Caco-2 (cell line): Measurements from ENCODE around the gene DOCK2. TPM values are rescaled to one million over a fixed set of nuclear protein-coding genes. Genes with fewer than 3 reads are reported as not detected.

Experiments
- BruUV-seq: library from RNA; stranded (reverse); fragments of 400-500 nt; replicated peaks from 2 replicates; lab custom pipeline; 2021; lab: Mats Ljungman, UMichigan
- CTCF ChIA-PET: fragments of 300-600 bp; sonication (Branson Sonifier 250); formaldehyde crosslinking; loops from one replicate; lab custom pipeline; 2022; ENCODE audit warnings: antibody characterized with exemption; lab: Charles Lee
- POLR2A ChIA-PET: fragments of 300-600 bp; sonication (Branson Sonifier 250); formaldehyde crosslinking; loops from one replicate; lab custom pipeline; 2022; ENCODE audit warnings: antibody characterized with exemption; lab: Charles Lee
- DNase-seq, 2 experiments: peaks; one replicate each; pipeline versions ENCODE4 v3.0.0 to v3.0.0-alpha.2; 2020 to 2022
- H3K27me3 ChIP-seq: replicated peaks from 2 replicates; pipeline ENCODE4 v1.6.0; 2011; ENCODE audit warnings: low read length; ENCODE audit not compliant: control insufficient read depth, insufficient read depth
- H3K36me3 ChIP-seq: 2 replicates; pipeline ENCODE4 v1.5.1; 2011; ENCODE audit warnings: low read length; ENCODE audit not compliant: control insufficient read depth, insufficient read depth
- H3K4me1 ChIP-seq: fragments of 250-450 bp; sonication (Bioruptor Pico); 2 replicates; pipeline ENCODE4 v1.5.1; 2020; ENCODE audit warnings: mild to moderate bottlenecking
- H3K4me3 ChIP-seq: 2 replicates; pipeline ENCODE4 v1.5.1; 2011; ENCODE audit warnings: low read depth, mild to moderate bottlenecking, control low read depth, low read length
- H3K9me3 ChIP-seq: fragments of 250-450 bp; sonication (Bioruptor Pico); 2 replicates; pipeline ENCODE4 v1.5.1; 2020; ENCODE audit warnings: mild to moderate bottlenecking, moderate library complexity
- H3K27ac Mint-ChIP-seq: one replicate; pipeline ENCODE4 v1.8.0; 2022; ENCODE audit warnings: mixed read lengths; ENCODE audit not compliant: unreplicated experiment
- H3K27me3 Mint-ChIP-seq: one replicate; pipeline ENCODE4 v1.8.0; 2022; ENCODE audit warnings: mixed read lengths; ENCODE audit not compliant: insufficient read depth, unreplicated experiment
- H3K36me3 Mint-ChIP-seq: one replicate; pipeline ENCODE4 v1.8.0; 2022; ENCODE audit warnings: mild to moderate bottlenecking, mixed read lengths; ENCODE audit not compliant: insufficient read depth, unreplicated experiment
- H3K4me1 Mint-ChIP-seq: one replicate; pipeline ENCODE4 v1.8.0; 2022; ENCODE audit warnings: low read depth, mixed read lengths; ENCODE audit not compliant: unreplicated experiment
- H3K4me3 Mint-ChIP-seq: one replicate; pipeline ENCODE4 v1.8.0; 2022; ENCODE audit warnings: mild to moderate bottlenecking, moderate library complexity, mixed read lengths; ENCODE audit not compliant: unreplicated experiment
- H3K9me3 Mint-ChIP-seq: one replicate; pipeline ENCODE4 v1.8.0; 2022; ENCODE audit warnings: mixed read lengths; ENCODE audit not compliant: unreplicated experiment
- intact Hi-C: fragments of 100-400 bp; cut with micrococcal nuclease; formaldehyde crosslinking; loops from one replicate; pipeline ENCODE4 v1.10.0; 2022; ENCODE audit not compliant: unreplicated experiment
- total RNA-seq: library from RNA; stranded (reverse); gene quantifications from 2 replicates; pipeline ENCODE4 v1.2.3, GENCODE V29; 2022
- TF ChIP-seq, protein P1 (sequence below), 2 experiments: fragments of 200-600 bp in 1 of 2; IDR thresholded peaks; 1 replicate in 1 of 2; 2 replicates in 1 of 2; pipeline versions ENCODE4 v1.5.1 to v1.8.0; 2011 to 2022; ENCODE audit warnings: antibody characterized with exemption in 1 of 2, control low read depth in 1 of 2, inconsistent platforms in 1 of 2, low read depth in 1 of 2, low read length in 1 of 2, mild to moderate bottlenecking in 1 of 2, moderate library complexity in 1 of 2; ENCODE audit not compliant: insufficient read depth in 1 of 2, severe bottlenecking in 1 of 2, unreplicated experiment in 1 of 2

Gene DOCK2
- total RNA-seq, 1 experiment from 2014 or later: 0.09 TPM

DNA sequence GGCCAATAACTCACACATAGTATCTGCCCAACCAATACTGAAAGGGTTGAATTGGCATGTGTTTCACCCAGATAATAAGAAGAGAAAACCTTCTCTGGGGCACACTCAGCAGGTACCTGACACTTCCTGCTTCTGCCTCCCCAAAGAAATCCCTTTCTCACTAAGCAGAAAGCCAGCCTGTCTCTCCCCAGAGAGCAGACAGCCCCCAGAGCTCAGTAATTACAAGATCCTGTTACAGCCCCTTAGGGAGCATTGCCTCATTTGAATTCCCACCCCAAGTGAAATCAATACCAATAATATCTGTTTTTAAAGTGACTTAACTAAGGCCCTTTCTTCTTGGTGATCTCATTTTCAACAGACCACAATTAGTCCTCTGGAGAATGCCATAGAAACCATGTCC, 430.1 kb downstream of the DOCK2 start:
- no peak overlapping the region for H3K4me3 Mint-ChIP-seq
- no peaks in the 10 kb centered on the region for H3K36me3 Mint-ChIP-seq
- H3K27ac Mint-ChIP-seq: no peak overlapping the region
- POLR2A ChIA-PET: no interaction called here
- Histone ChIP-seq H3K4me1 (no peaks in the 10 kb centered on the region), H3K9me3 (no peaks in the 10 kb centered on the region), H3K36me3 (no peaks in the 10 kb centered on the region), H3K27me3 (no peaks in the 10 kb centered on the region; the same call in 1 of the 2 replicates), H3K4me3 (no peak overlapping the region)
- DNase-seq: no peak
- no peaks in the 10 kb centered on the region for H3K9me3 Mint-ChIP-seq
- intact Hi-C loops: no loop called here
- no peaks in the 10 kb centered on the region for H3K4me1 Mint-ChIP-seq
- no TSS peak for BruUV-seq
- TF ChIP-seq, protein P1, sequence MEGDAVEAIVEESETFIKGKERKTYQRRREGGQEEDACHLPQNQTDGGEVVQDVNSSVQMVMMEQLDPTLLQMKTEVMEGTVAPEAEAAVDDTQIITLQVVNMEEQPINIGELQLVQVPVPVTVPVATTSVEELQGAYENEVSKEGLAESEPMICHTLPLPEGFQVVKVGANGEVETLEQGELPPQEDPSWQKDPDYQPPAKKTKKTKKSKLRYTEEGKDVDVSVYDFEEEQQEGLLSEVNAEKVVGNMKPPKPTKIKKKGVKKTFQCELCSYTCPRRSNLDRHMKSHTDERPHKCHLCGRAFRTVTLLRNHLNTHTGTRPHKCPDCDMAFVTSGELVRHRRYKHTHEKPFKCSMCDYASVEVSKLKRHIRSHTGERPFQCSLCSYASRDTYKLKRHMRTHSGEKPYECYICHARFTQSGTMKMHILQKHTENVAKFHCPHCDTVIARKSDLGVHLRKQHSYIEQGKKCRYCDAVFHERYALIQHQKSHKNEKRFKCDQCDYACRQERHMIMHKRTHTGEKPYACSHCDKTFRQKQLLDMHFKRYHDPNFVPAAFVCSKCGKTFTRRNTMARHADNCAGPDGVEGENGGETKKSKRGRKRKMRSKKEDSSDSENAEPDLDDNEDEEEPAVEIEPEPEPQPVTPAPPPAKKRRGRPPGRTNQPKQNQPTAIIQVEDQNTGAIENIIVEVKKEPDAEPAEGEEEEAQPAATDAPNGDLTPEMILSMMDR (IDR thresholded peaks at IDR 0.05; ENCODE audit: insufficient read depth in 1 of 2, low read depth in 1 of 2, low read length in 1 of 2, severe bottlenecking in 1 of 2, unreplicated experiment in 1 of 2): no peak
- H3K27me3 Mint-ChIP-seq: peaks cover 16% of the 10 kb centered on the region
- CTCF ChIA-PET: no interaction called here

DNA sequence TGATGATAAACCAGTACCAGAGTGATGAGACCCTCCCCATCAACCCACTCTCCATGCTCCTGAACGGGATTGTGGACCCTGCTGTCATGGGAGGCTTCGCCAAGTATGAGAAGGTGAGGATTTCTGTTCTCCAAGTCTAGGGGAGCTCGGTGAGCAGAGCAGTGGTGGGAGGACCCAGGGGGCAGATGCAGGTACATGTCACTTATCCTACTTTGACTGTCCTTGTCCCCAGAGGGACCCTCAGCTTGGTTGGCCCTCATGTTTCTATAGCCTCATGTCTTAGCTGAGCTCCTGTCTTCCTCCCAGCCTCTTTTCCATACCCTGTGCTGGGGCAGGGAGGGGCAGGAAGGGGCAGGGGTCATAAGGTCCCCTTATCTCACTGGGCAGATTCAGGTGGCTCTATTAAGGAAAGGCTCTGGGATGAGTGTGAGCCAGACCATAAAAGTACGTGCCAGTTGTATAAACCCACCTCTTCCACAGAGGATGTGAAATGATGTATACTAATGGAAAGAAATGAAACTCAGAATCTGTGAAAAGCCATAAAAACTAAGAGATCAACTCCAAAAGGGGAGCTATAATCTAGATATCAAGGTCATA, 430.6 kb downstream of the DOCK2 start:
- POLR2A ChIA-PET: no interaction called here
- Mint-ChIP-seq H3K27me3 (peaks cover 16% of the 10 kb centered on the region), H3K4me1 (no peaks in the 10 kb centered on the region), H3K36me3 (no peaks in the 10 kb centered on the region), H3K9me3 (no peaks in the 10 kb centered on the region), H3K27ac (no peak overlapping the region), H3K4me3 (no peak overlapping the region)
- CTCF ChIA-PET: no interaction called here
- Histone ChIP-seq H3K36me3 (no peaks in the 10 kb centered on the region), H3K9me3 (no peaks in the 10 kb centered on the region), H3K4me3 (no peak overlapping the region), H3K27me3 (no peaks in the 10 kb centered on the region; the same call in 1 of the 2 replicates), H3K4me1 (no peaks in the 10 kb centered on the region)
- TF ChIP-seq, protein P1 (IDR thresholded peaks at IDR 0.05; ENCODE audit: insufficient read depth in 1 of 2, low read depth in 1 of 2, low read length in 1 of 2, severe bottlenecking in 1 of 2, unreplicated experiment in 1 of 2): no peak
- DNase-seq: no peak
- intact Hi-C loops: no loop called here
- no TSS peak for BruUV-seq

DNA sequence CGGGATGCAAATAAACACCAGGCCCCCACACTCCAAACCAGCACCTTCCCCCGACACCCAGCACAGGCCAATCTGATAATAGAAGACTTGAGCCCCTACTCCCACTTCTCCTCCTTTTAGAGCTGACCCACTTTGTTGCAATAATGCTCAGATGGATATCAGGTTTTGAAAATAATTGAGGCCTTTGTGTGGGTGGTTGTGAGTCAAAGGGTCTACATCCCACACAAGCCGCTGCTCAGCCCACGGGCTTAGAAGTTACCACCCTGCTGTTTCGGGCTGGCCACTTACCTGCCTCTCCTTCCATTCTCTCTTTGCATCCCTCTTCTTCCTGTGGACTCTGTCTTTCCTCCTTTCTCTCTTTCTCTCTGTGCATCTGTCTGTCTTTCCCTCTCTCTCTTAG, 432.4 kb downstream of the DOCK2 start:
- Histone ChIP-seq H3K4me3 (no peak overlapping the region), H3K9me3 (no peaks in the 10 kb centered on the region), H3K36me3 (no peaks in the 10 kb centered on the region), H3K4me1 (no peaks in the 10 kb centered on the region), H3K27me3 (no peaks in the 10 kb centered on the region; the same call in 1 of the 2 replicates)
- ChIA-PET CTCF (no interaction called here), POLR2A (no interaction called here)
- no peaks in the 10 kb centered on the region for H3K36me3 Mint-ChIP-seq
- no peak overlapping the region for H3K4me3 Mint-ChIP-seq
- no peak for DNase-seq
- TF ChIP-seq, protein P1 (IDR thresholded peaks at IDR 0.05; ENCODE audit: insufficient read depth in 1 of 2, low read depth in 1 of 2, low read length in 1 of 2, severe bottlenecking in 1 of 2, unreplicated experiment in 1 of 2): no peak
- intact Hi-C loops: no loop called here
- H3K4me1 Mint-ChIP-seq: no peaks in the 10 kb centered on the region
- no peak overlapping the region for H3K27ac Mint-ChIP-seq
- H3K27me3 Mint-ChIP-seq: peaks cover 19% of the 10 kb centered on the region
- no TSS peak for BruUV-seq
- no peaks in the 10 kb centered on the region for H3K9me3 Mint-ChIP-seq
